Measurements from ENCODE around the gene ATP2A3. TPM values are rescaled to one million over a fixed set of nuclear protein-coding genes. Genes with fewer than 3 reads are reported as not detected.

ATP2A3 gene
- total RNA-seq, 1 experiment from 2014 or later = 4.4 TPM

GRCh38 chr17:3885271-3885670, 79.0 kb downstream of the ATP2A3 start:
- H3K4me2 ChIP-seq = no peak overlapping the region; the same call in 1 of the 2 replicates
- no peaks in the 10 kb centered on the region for H3K36me3 ChIP-seq (ENCODE audit: low read depth)
- H3K27me3 ChIP-seq (ENCODE audit: insufficient read depth, low read depth) = no peaks in the 10 kb centered on the region
- intact Hi-C loops (cut with micrococcal nuclease; ENCODE audit: unreplicated experiment) = no loop called here
- H4K20me1 ChIP-seq (ENCODE audit: insufficient read depth) = no peaks in the 10 kb centered on the region
- no peak overlapping the region for H2AFZ ChIP-seq
- H3K27ac ChIP-seq = no peak overlapping the region
- BruUV-seq (replicated peaks) = no TSS peak
- peaks cover 37% of the 10 kb centered on the region; the same call in 1 of the 2 replicates for H3F3A ChIP-seq (ENCODE audit: insufficient read depth, low read depth)
- H3K9me2 ChIP-seq (ENCODE audit: insufficient read depth) = no peaks in the 10 kb centered on the region
- H3K4me1 ChIP-seq (replicated peaks; ENCODE audit: insufficient read depth) = peaks cover 46% of the 10 kb centered on the region
- H3K9me3 ChIP-seq (ENCODE audit: insufficient read depth, low read depth) = no peaks in the 10 kb centered on the region
- TF ChIP-seq EZH2 (IDR thresholded peaks at IDR 0.05; ENCODE audit: low read depth) (no peak), CTCF (conservative IDR thresholded peaks at IDR 0.05) (no peak)
- no peak overlapping the region for H3K4me3 ChIP-seq
- no peak for DNase-seq
- peaks cover 19% of the 10 kb centered on the region for H3K79me2 ChIP-seq (ENCODE audit: low read depth)
- ChIA-PET CTCF (no interaction called here), POLR2A (ENCODE audit: unreplicated experiment) (no interaction called here)

- CTCF ChIA-PET = no interaction called here
- no TSS peak for BruUV-seq (replicated peaks)
These were observed 80.0 kb downstream of the ATP2A3 start for GRCh38 chr17:3884188-3884587.

GRCh38 chr17:3882276-3882675, 82.0 kb downstream of the ATP2A3 start:
- no peaks in the 10 kb centered on the region for H3K27me3 ChIP-seq (ENCODE audit: insufficient read depth, low read depth)
- peaks cover 12% of the 10 kb centered on the region; the same call in 1 of the 2 replicates for H3F3A ChIP-seq (ENCODE audit: insufficient read depth, low read depth)
- H3K4me3 ChIP-seq = no peak overlapping the region
- CTCF ChIA-PET = no interaction called here
- intact Hi-C loops (cut with micrococcal nuclease; ENCODE audit: unreplicated experiment) = no loop called here
- no peak overlapping the region for H3K27ac ChIP-seq
- H3K79me2 ChIP-seq (ENCODE audit: low read depth) = peaks cover 11% of the 10 kb centered on the region
- TF ChIP-seq CTCF (conservative IDR thresholded peaks at IDR 0.05) = no peak
- no peak for TF ChIP-seq EZH2 (IDR thresholded peaks at IDR 0.05; ENCODE audit: low read depth)
- no peak for DNase-seq
- H3K4me1 ChIP-seq (replicated peaks; ENCODE audit: insufficient read depth) = peaks cover 18% of the 10 kb centered on the region
- BruUV-seq (replicated peaks) = no TSS peak
- H3K9me2 ChIP-seq (ENCODE audit: insufficient read depth) = no peaks in the 10 kb centered on the region
- no peaks in the 10 kb centered on the region for H3K9me3 ChIP-seq (ENCODE audit: insufficient read depth, low read depth)
- POLR2A ChIA-PET (ENCODE audit: unreplicated experiment) = no interaction called here
- H2AFZ ChIP-seq = no peak overlapping the region
- no peak overlapping the region for H3K4me2 ChIP-seq
- no peaks in the 10 kb centered on the region for H4K20me1 ChIP-seq (ENCODE audit: insufficient read depth)
- no peaks in the 10 kb centered on the region for H3K36me3 ChIP-seq (ENCODE audit: low read depth)

More at GRCh38 chr17:3884188-3884587, 80.0 kb downstream of the ATP2A3 start:
- TF ChIP-seq EZH2 (IDR thresholded peaks at IDR 0.05; ENCODE audit: low read depth) (no peak), CTCF (conservative IDR thresholded peaks at IDR 0.05) (no peak)
- Histone ChIP-seq H3K4me3 (no peak overlapping the region), H3K4me1 (replicated peaks; ENCODE audit: insufficient read depth) (peaks cover 36% of the 10 kb centered on the region), H3K4me2 (no peak overlapping the region), H3K9me2 (ENCODE audit: insufficient read depth) (no peaks in the 10 kb centered on the region), H3K36me3 (ENCODE audit: low read depth) (no peaks in the 10 kb centered on the region), H3F3A (ENCODE audit: insufficient read depth, low read depth) (peaks cover 30% of the 10 kb centered on the region; the same call in 1 of the 2 replicates), H3K9me3 (ENCODE audit: insufficient read depth, low read depth) (no peaks in the 10 kb centered on the region), H3K27ac (no peak overlapping the region), H4K20me1 (ENCODE audit: insufficient read depth) (no peaks in the 10 kb centered on the region), H2AFZ (no peak overlapping the region), H3K79me2 (ENCODE audit: low read depth) (peaks cover 16% of the 10 kb centered on the region), H3K27me3 (ENCODE audit: insufficient read depth, low read depth) (no peaks in the 10 kb centered on the region)
- intact Hi-C loops (cut with micrococcal nuclease; ENCODE audit: unreplicated experiment) = no loop called here
- POLR2A ChIA-PET (ENCODE audit: unreplicated experiment) = no interaction called here
- no peak for DNase-seq
